Measurements from ENCODE around the gene GSPT1.

The GSPT1 gene

DNA sequence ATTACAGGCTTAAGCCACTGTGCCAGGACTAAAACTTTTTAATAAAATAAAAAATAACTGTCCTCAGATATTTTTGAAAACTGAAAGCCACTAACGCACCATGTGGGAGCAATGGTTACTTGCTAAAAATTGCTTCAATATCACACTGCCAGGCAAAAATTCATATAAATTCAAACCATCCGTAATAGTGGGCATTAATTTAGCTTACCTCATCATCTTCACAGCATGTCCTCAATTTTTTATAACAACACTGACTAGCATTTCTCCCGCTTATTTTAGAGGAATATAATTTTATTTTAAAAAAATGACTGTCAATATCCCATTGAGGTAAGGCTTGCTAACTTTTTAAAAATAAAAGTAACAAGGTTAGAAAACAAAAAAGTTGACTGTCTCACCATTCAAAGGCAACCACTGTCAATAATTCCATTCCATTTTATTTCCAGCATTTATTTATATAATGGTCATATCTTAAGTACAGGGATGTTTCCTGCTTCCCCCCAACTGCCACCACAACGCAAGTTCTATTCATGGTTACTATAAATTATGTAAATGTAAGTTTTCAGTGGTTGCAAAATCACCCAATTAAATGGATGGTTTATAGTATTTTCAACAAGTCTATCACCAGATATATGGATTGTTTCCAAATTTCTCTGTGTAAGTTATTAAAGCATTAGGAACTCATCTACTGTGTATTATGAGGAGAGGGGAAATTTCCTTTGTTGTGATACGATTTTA, 25.4 kb downstream of the GSPT1 start:
- TF ChIP-seq, protein P1, sequence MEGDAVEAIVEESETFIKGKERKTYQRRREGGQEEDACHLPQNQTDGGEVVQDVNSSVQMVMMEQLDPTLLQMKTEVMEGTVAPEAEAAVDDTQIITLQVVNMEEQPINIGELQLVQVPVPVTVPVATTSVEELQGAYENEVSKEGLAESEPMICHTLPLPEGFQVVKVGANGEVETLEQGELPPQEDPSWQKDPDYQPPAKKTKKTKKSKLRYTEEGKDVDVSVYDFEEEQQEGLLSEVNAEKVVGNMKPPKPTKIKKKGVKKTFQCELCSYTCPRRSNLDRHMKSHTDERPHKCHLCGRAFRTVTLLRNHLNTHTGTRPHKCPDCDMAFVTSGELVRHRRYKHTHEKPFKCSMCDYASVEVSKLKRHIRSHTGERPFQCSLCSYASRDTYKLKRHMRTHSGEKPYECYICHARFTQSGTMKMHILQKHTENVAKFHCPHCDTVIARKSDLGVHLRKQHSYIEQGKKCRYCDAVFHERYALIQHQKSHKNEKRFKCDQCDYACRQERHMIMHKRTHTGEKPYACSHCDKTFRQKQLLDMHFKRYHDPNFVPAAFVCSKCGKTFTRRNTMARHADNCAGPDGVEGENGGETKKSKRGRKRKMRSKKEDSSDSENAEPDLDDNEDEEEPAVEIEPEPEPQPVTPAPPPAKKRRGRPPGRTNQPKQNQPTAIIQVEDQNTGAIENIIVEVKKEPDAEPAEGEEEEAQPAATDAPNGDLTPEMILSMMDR (IDR thresholded peaks at IDR 0.05; ENCODE audit: insufficient read depth, low read depth, low read length, missing control alignments) = no peak
- DNase-seq (ENCODE audit: low read depth) = no peak
- H3K4me3 ChIP-seq (ENCODE audit: low read length) = no peak overlapping the region

GRCh38 chr16:11886881-11887280, 28.9 kb downstream of the GSPT1 start:
- no peak for DNase-seq (ENCODE audit: low read depth)
- no peak overlapping the region for H3K4me3 ChIP-seq (ENCODE audit: low read length)
- TF ChIP-seq, protein P1 (IDR thresholded peaks at IDR 0.05; ENCODE audit: insufficient read depth, low read depth, low read length, missing control alignments) = no peak

- H3K4me3 ChIP-seq (ENCODE audit: low read length) = no peak overlapping the region
- no peak for DNase-seq (ENCODE audit: low read depth)
- TF ChIP-seq, protein P1 (IDR thresholded peaks at IDR 0.05; ENCODE audit: insufficient read depth, low read depth, low read length, missing control alignments) = no peak
Measured at GRCh38 chr16:11884035-11884434, 31.7 kb downstream of the GSPT1 start.

DNA sequence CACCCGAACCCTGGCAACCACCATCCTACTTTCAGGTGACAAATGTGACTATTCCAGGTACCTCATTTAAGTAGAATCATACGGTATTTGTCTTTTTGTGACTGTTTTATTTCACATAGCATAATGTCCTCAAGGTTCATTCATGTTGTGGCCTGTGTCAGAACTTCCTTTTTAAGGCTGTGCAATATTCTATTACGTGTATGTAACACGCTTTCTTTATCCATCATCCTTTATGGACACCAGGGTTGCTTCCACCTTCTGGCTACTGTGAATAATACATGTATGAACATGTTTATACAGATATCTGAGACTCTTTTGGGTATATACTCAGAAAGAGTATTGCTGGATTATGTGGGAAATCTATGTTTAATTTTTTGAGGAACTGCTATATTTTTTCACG, 35.7 kb downstream of the GSPT1 start:
- peak; percentile 68 for DNase-seq (ENCODE audit: low read depth)
- no peak overlapping the region for H3K4me3 ChIP-seq (ENCODE audit: low read length)
- TF ChIP-seq, protein P1 (IDR thresholded peaks at IDR 0.05; ENCODE audit: insufficient read depth, low read depth, low read length, missing control alignments) = peak; percentile 18

- peak; percentile 33 for DNase-seq (ENCODE audit: low read depth)
- TF ChIP-seq, protein P1 (IDR thresholded peaks at IDR 0.05; ENCODE audit: insufficient read depth, low read depth, low read length, missing control alignments) = no peak
Measured at GRCh38 chr16:11877374-11877773, 38.4 kb downstream of the GSPT1 start.

GRCh38 chr16:11876306-11876705, 39.5 kb downstream of the GSPT1 start:
- TF ChIP-seq, protein P1 (IDR thresholded peaks at IDR 0.05; ENCODE audit: insufficient read depth, low read depth, low read length, missing control alignments) = no peak
- no peak overlapping the region for H3K4me3 ChIP-seq (ENCODE audit: low read length)
- DNase-seq (ENCODE audit: low read depth) = no peak

More at GRCh38 chr16:11877374-11877773, 38.4 kb downstream of the GSPT1 start:
- H3K4me3 ChIP-seq (ENCODE audit: low read length) = no peak overlapping the region

GRCh38 chr16:11875721-11876120, 40.0 kb downstream of the GSPT1 start:
- no peak overlapping the region for H3K4me3 ChIP-seq (ENCODE audit: low read length)
- TF ChIP-seq, protein P1 (IDR thresholded peaks at IDR 0.05; ENCODE audit: insufficient read depth, low read depth, low read length, missing control alignments) = no peak
- DNase-seq (ENCODE audit: low read depth) = no peak
